Left colon (tissue), 2 donors: Measurements from ENCODE around the gene FUBP3. TPM values are rescaled to one million over a fixed set of nuclear protein-coding genes. Genes with fewer than 3 reads are reported as not detected.
A peak's percentile ranks its signal among the peaks of the same experiment; 100 is the strongest.
"Not testable (repeated sequence)": the region's sequence is repeated elsewhere in the genome, so short reads cannot be mapped to it uniquely, and the experiment has no call there.

Source experiments
- ATAC-seq: fragments of 200-7000 bp; cut with Tn5 transposase; one replicate; pipeline ENCODE4 v1.9.1; 2020; ENCODE audit warnings: mild to moderate bottlenecking, moderate library complexity
- DNase-seq, 2 donors: peaks; one replicate each; pipeline ENCODE4 v3.0.0-alpha.2; 2020
- intact Hi-C, 2 donors: fragments of 100-400 bp; cut with DNase I in 1 of 2; cut with micrococcal nuclease in 1 of 2; formaldehyde crosslinking; loops; one replicate each; pipeline versions ENCODE4 v1.11.2 to v1.14.0; 2022; cut with DNase I, micrococcal nuclease
- total RNA-seq, 2 donors: library from RNA; stranded (reverse); fragmentation: NEBNext Ultra II Directional; extraction: Animal tissue kit (Norgen Biotek cat#: 25700); gene quantifications; one replicate each; pipeline ENCODE4 v1.2.1, GENCODE V29; 2021
- donor health status: DM: no; HTN: no; CAD: no.
- donor health status: DM: yes; HTN: yes; CAD: no.

Gene FUBP3
- total RNA-seq, 2 donors from 2014 or later = 43.8 to 48.3 TPM

- ATAC-seq (no peak), DNase-seq (no peak)
- intact Hi-C loops = no loop called here
These were observed 87.7 kb downstream of the FUBP3 start for GRCh38 chr9:130667120-130667435.

- no peak for DNase-seq
- no peak for ATAC-seq
- intact Hi-C loops = no loop called here
These were observed 88.8 kb downstream of the FUBP3 start for GRCh38 chr9:130668196-130668595.

- ATAC-seq = no peak
- no peak for DNase-seq
- intact Hi-C loops = no loop called here
These were observed 89.3 kb downstream of the FUBP3 start for GRCh38 chr9:130668659-130669058.

- ATAC-seq = no peak
- no peak for DNase-seq
These were observed 90.6 kb downstream of the FUBP3 start for GRCh38 chr9:130669965-130670364.

GRCh38 chr9:130670644-130671043 is 91.3 kb downstream of the FUBP3 start:
- no peak for DNase-seq
- no peak for ATAC-seq
- intact Hi-C loops = no loop called here

More at GRCh38 chr9:130669965-130670364, 90.6 kb downstream of the FUBP3 start:
- intact Hi-C loops = no loop called here

GRCh38 chr9:130672466-130672865 is 93.1 kb downstream of the FUBP3 start:
- no peak for DNase-seq
- no peak for ATAC-seq
- intact Hi-C loops = no loop called here

GRCh38 chr9:130672933-130673615 is 93.7 kb downstream of the FUBP3 start:
- intact Hi-C loops = no loop called here
- ATAC-seq = no peak
- no peak for DNase-seq

- no peak for ATAC-seq
- intact Hi-C loops = no loop called here
These were observed 96.0 kb downstream of the FUBP3 start for GRCh38 chr9:130675396-130675795.

GRCh38 chr9:130677252-130677651 is 97.9 kb downstream of the FUBP3 start:
- intact Hi-C loops = no loop called here
- ATAC-seq (no peak), DNase-seq (no peak)

More at GRCh38 chr9:130675396-130675795, 96.0 kb downstream of the FUBP3 start:
- no peak for DNase-seq

- ATAC-seq (peak; percentile 86), DNase-seq (peak; percentile 85 to 86)
- intact Hi-C loops = loop anchor here (5.0 kb wide), 1 partner anchor 219 kb away; no protein-coding TSS in a partner anchor
These were observed 101.7 kb downstream of the FUBP3 start for GRCh38 chr9:130680836-130681768.

- peak in 1 of 2 donors; percentile 44 for DNase-seq
- peak; percentile 42 for ATAC-seq
- intact Hi-C loops = loop anchor here (5.0 kb wide), 1 partner anchor 220 kb away; no protein-coding TSS in a partner anchor
These were observed 102.5 kb downstream of the FUBP3 start for GRCh38 chr9:130681769-130682420.

- DNase-seq (peak; percentile 75 to 83), ATAC-seq (peak; percentile 77)
- intact Hi-C loops = loop anchor here (5.0 kb wide), 1 partner anchor 220 kb away; no protein-coding TSS in a partner anchor
These were observed 103.2 kb downstream of the FUBP3 start for GRCh38 chr9:130682421-130683121.

GRCh38 chr9:130685104-130685503 is 105.7 kb downstream of the FUBP3 start:
- ATAC-seq = no peak
- intact Hi-C loops = no loop called here
- no peak for DNase-seq

- intact Hi-C loops, ATAC-seq, DNase-seq: not testable (repeated sequence)
These were observed 106.6 kb downstream of the FUBP3 start for GRCh38 chr9:130685945-130686344.

- intact Hi-C loops = no loop called here
- DNase-seq = no peak
- no peak for ATAC-seq
These were observed 108.2 kb downstream of the FUBP3 start for GRCh38 chr9:130687615-130688014.
